Heart right ventricle (tissue), 16 donors: ENCODE results near the gene ZZZ3. TPM values are rescaled to one million over a fixed set of nuclear protein-coding genes. Genes with fewer than 3 reads are reported as not detected.
"Not testable (repeated sequence)": the region's sequence is repeated elsewhere in the genome, so short reads cannot be mapped to it uniquely, and the experiment has no call there.

Source experiments
- ATAC-seq, 8 donors: fragments of 200-7000 bp; cut with Tn5 transposase; one replicate each; pipeline ENCODE4 v1.9.1; 2020; ENCODE audit warnings: mild to moderate bottlenecking in 8 of 8, moderate library complexity in 8 of 8, moderate number of reproducible peaks in 1 of 8
- DNase-seq, 2 donors: peaks; one replicate each; pipeline ENCODE4 v3.0.0-alpha.2; 2020
- H3K27ac ChIP-seq, 10 donors: fragments of 200-600 bp; sonication (generic) in 2 of 10; one replicate each; pipeline versions ENCODE4 v1.5.0 to v1.8.0; 2020 to 2022; ENCODE audit warnings: mild to moderate bottlenecking in 3 of 10
- H3K27me3 ChIP-seq, 7 donors: fragments of 200-600 bp; one replicate each; pipeline ENCODE4 v1.8.0; 2021 to 2022; ENCODE audit warnings: mild to moderate bottlenecking in 2 of 7
- H3K36me3 ChIP-seq, 9 donors: fragments of 200-600 bp; sonication (generic) in 1 of 9; one replicate each; pipeline versions ENCODE4 v1.5.0 to v1.8.0; 2020 to 2022; ENCODE audit warnings: mild to moderate bottlenecking in 2 of 9
- H3K4me1 ChIP-seq, 9 donors: fragments of 200-600 bp; sonication (generic) in 1 of 9; one replicate each; pipeline versions ENCODE4 v1.5.0 to v1.8.0; 2020 to 2022; ENCODE audit warnings: mild to moderate bottlenecking in 4 of 9
- H3K4me3 ChIP-seq, 10 donors: fragments of 200-600 bp; sonication (generic) in 2 of 10; one replicate each; pipeline versions ENCODE4 v1.5.0 to v1.8.0; 2020 to 2022; ENCODE audit warnings: mild to moderate bottlenecking in 7 of 10, moderate library complexity in 2 of 10
- H3K9me3 ChIP-seq, 11 donors: fragments of 200-600 bp in 10 of 11; sonication (generic) in 2 of 11; one replicate each; pipeline versions ENCODE4 v1.5.0 to v1.8.0; 2013 to 2022; ENCODE audit warnings: mild to moderate bottlenecking in 2 of 11, control low read depth in 1 of 11, moderate library complexity in 1 of 11
- WGBS, 2 donors: extraction: QIAGEN DNeasy Blood & Tissue Kit; methylation state at CpG; one replicate each; pipeline ENCODE4 v1.1.7; 2013; ENCODE audit warnings: inconsistent platforms in 1 of 2; 5-methylcytosine and 5-hydroxymethylcytosine counted together
- intact Hi-C, 10 donors: fragments of 100-400 bp; cut with DNase I; formaldehyde crosslinking; loops; one replicate each; pipeline versions ENCODE4 v1.11.1 to v1.14.2; 2022
- polyA plus RNA-seq, 2 donors: library from polyadenylated mRNA; stranded (reverse); fragments of 200-250 nt; gene quantifications; one replicate each; pipeline ENCODE4 v1.2.3, GENCODE V29; 2013
- total RNA-seq, 10 donors: library from RNA; stranded (reverse); fragmentation: NEBNext Ultra II Directional in 3 of 10; extraction: Animal tissue kit (Norgen Biotek cat#: 25700) in 3 of 10; gene quantifications; one replicate each; pipeline versions ENCODE4 v1.2.1 to v1.2.4, GENCODE V29; 2021 to 2023
- TF ChIP-seq, protein P1 (sequence below), 9 donors: fragments of 200-600 bp; sonication (generic) in 2 of 9; IDR thresholded peaks; one replicate each; pipeline versions ENCODE4 v1.5.0 to v1.8.0; 2021 to 2022; ENCODE audit warnings: antibody characterized with exemption in 9 of 9, mild to moderate bottlenecking in 5 of 9, moderate library complexity in 1 of 9
- donor health status: Arrhythmogenic right ventricular cardiomyopathy.
- donor health status: ischemic (EF 13 %, LVEDD 7.1; RV severe dilation, severe dysfunction).
- donor health status: healthy with polysubstance abuse.
- donor health status: DM: no; HTN: yes; CAD: no.
- donor health status: DM: no; HTN: no; CAD: no.
- donor health status: ischemic (EF 25% LVEDD 6.9; RV normal size, moderate dysfunction).
- donor health status: ischemic (EF 25% LVEDD 5.7; RV mildly dilated, moderate dysfunction).
- donor health status: healthy.
- donor health status: DM: yes; HTN: yes; CAD: no.
- donor health status: Ischemic cardiomyopathy.
- donor health status: ischemic (EF 35%, LVEDD 5.7; RV mildly dilated, moderate dysfunction).
- donor health status: nonischemic (EF 11% LVEDD 7.7; RV severe dilation, severe dysfunction).
- donor health status: DM: yes; HTN: yes; CAD: no.
- donor health status: PGD.
- donor health status: ischemic (EF 29% LVEDD 5.4; RV normal size, mild dysfunction).
- donor health status: nonischemic (EF 23%, LVEDD 6.1; RV moderate dilation, normal function).

Gene ZZZ3
- total and polyA plus RNA-seq, 12 donors: 6.5 to 39.3 (median 33.3) TPM

- DNase-seq (no peak), ATAC-seq (no peak)
- no peak overlapping the region for H3K4me3 ChIP-seq
- intact Hi-C loops: no loop called here
- no peak overlapping the region for H3K27ac ChIP-seq
- TF ChIP-seq, protein P1, sequence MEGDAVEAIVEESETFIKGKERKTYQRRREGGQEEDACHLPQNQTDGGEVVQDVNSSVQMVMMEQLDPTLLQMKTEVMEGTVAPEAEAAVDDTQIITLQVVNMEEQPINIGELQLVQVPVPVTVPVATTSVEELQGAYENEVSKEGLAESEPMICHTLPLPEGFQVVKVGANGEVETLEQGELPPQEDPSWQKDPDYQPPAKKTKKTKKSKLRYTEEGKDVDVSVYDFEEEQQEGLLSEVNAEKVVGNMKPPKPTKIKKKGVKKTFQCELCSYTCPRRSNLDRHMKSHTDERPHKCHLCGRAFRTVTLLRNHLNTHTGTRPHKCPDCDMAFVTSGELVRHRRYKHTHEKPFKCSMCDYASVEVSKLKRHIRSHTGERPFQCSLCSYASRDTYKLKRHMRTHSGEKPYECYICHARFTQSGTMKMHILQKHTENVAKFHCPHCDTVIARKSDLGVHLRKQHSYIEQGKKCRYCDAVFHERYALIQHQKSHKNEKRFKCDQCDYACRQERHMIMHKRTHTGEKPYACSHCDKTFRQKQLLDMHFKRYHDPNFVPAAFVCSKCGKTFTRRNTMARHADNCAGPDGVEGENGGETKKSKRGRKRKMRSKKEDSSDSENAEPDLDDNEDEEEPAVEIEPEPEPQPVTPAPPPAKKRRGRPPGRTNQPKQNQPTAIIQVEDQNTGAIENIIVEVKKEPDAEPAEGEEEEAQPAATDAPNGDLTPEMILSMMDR (IDR thresholded peaks at IDR 0.05): no peak
- H3K36me3 ChIP-seq: peaks cover 0 to 4% (median 0%) of the 10 kb centered on the region in 9 donors
- H3K4me1 ChIP-seq: peaks cover 0 to 7% (median 0%) of the 10 kb centered on the region in 9 donors
- peaks cover 0 to 48% (median 25%) of the 10 kb centered on the region in 11 donors for H3K9me3 ChIP-seq
- no peaks in the 10 kb centered on the region for H3K27me3 ChIP-seq
These were observed 30.2 kb downstream of the ZZZ3 start for GRCh38 chr1:77652268-77652667.

DNA sequence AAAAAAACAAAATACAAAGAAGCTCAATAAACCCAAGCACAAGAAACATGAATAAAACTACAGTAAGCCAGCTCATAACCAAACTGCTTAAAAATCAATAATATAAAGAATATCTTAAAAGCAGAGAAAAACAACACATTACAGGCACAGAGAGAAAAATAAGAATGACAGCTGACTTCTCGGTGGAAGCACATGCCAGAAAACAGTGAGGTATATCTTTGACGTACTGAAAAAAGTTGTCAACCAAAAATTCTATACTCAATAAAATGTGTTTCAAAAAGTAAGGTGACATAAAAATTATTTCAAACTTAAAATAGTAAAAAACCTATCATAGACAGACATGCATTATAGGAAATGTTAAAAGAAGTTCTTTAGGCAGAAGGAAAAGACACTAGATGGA is 33.3 kb downstream of the ZZZ3 start:
- DNase-seq: no peak
- intact Hi-C loops: no loop called here
- WGBS, 2 donors: 92 to 99% methylated on average over 2 of the region's 2 CpGs

GRCh38 chr1:77646224-77646623 is 36.2 kb downstream of the ZZZ3 start:
- WGBS, 2 donors: 97% methylated on average over 6 of the region's 6 CpGs
- H3K27ac ChIP-seq, H3K4me1 ChIP-seq, DNase-seq, H3K4me3 ChIP-seq, ATAC-seq, H3K27me3 ChIP-seq, intact Hi-C loops: not testable (repeated sequence)
- Histone ChIP-seq H3K36me3 (peaks cover 0 to 38% (median 0%) of the 10 kb centered on the region in 9 donors), H3K9me3 (peaks cover 0 to 36% (median 25%) of the 10 kb centered on the region in 11 donors)

More for the DNA sequence above, 33.3 kb downstream of the ZZZ3 start:
- peaks cover 0 to 25% (median 0%) of the 10 kb centered on the region in 9 donors for H3K36me3 ChIP-seq
- peaks cover 0 to 6% (median 0%) of the 10 kb centered on the region in 9 donors for H3K4me1 ChIP-seq
- no peak overlapping the region for H3K4me3 ChIP-seq
- peaks cover 0 to 40% (median 25%) of the 10 kb centered on the region in 11 donors for H3K9me3 ChIP-seq
- no peaks in the 10 kb centered on the region for H3K27me3 ChIP-seq
- no peak overlapping the region for H3K27ac ChIP-seq
- TF ChIP-seq, protein P1 (IDR thresholded peaks at IDR 0.05): no peak
- no peak for ATAC-seq

- TF ChIP-seq, protein P1 (IDR thresholded peaks at IDR 0.05): no peak
- peaks cover 0 to 46% (median 0%) of the 10 kb centered on the region in 9 donors for H3K36me3 ChIP-seq
- 92% methylated on average over 2 of the region's 2 CpGs for WGBS, 2 donors
- H3K27ac ChIP-seq: no peak overlapping the region
- ATAC-seq (no peak), DNase-seq (no peak)
- no peak overlapping the region for H3K4me3 ChIP-seq
- H3K9me3 ChIP-seq: peaks cover 0 to 8% (median 0%) of the 10 kb centered on the region in 11 donors
- H3K27me3 ChIP-seq: no peaks in the 10 kb centered on the region
- intact Hi-C loops: no loop called here
- peaks cover 0 to 11% (median 0%) of the 10 kb centered on the region in 9 donors for H3K4me1 ChIP-seq
These were observed 39.0 kb downstream of the ZZZ3 start for GRCh38 chr1:77643456-77643855.

GRCh38 chr1:77642941-77643340 is 39.5 kb downstream of the ZZZ3 start:
- WGBS, 2 donors: 96 to 98% methylated on average over 3 of the region's 3 CpGs
- ATAC-seq (no peak), DNase-seq (no peak)
- TF ChIP-seq, protein P1 (IDR thresholded peaks at IDR 0.05): no peak
- H3K36me3 ChIP-seq: peaks cover 0 to 50% (median 0%) of the 10 kb centered on the region in 9 donors
- no peak overlapping the region for H3K27ac ChIP-seq
- no peaks in the 10 kb centered on the region for H3K27me3 ChIP-seq
- intact Hi-C loops: no loop called here
- no peak overlapping the region for H3K4me3 ChIP-seq
- peaks cover 0 to 16% (median 0%) of the 10 kb centered on the region in 9 donors for H3K4me1 ChIP-seq
- peaks cover 0 to 3% (median 0%) of the 10 kb centered on the region in 11 donors for H3K9me3 ChIP-seq
